Loucy (cell line): ENCODE measurements around the gene COL25A1.
A peak's percentile ranks its signal among the peaks of the same experiment; 100 is the strongest.

Experiments
- H2AFZ ChIP-seq: fragments of 200-600 bp; sonication (generic); 2 replicates; pipeline ENCODE4 v1.6.0; 2016; ENCODE audit warnings: antibody characterized with exemption, mild to moderate bottlenecking, low read length, moderate library complexity
- H3F3A ChIP-seq: fragments of 200-600 bp; 2 replicates; pipeline ENCODE4 v1.6.0; 2016; ENCODE audit warnings: antibody characterized with exemption, low read depth, mild to moderate bottlenecking
- H3K27me3 ChIP-seq: fragments of 200-600 bp; sonication (generic); 2 replicates; pipeline ENCODE4 v1.6.1; 2014; ENCODE audit warnings: low read length, mild to moderate bottlenecking; ENCODE audit not compliant: insufficient read depth, poor library complexity, severe bottlenecking
- H3K36me3 ChIP-seq: fragments of 200-600 bp; sonication (generic); 2 replicates; pipeline ENCODE4 v1.6.1; 2016; ENCODE audit warnings: low read length; ENCODE audit not compliant: insufficient read depth
- H3K4me1 ChIP-seq: fragments of 200-600 bp; sonication (generic); 2 replicates; pipeline ENCODE4 v1.5.1; 2014; ENCODE audit warnings: low read length, mild to moderate bottlenecking; ENCODE audit not compliant: insufficient read depth, poor library complexity, severe bottlenecking
- H3K4me2 ChIP-seq: fragments of 200-600 bp; sonication (generic); 2 replicates; pipeline ENCODE4 v1.6.0; 2014; ENCODE audit warnings: antibody characterized with exemption, low read length, low read depth, mild to moderate bottlenecking; ENCODE audit not compliant: poor library complexity, severe bottlenecking
- H3K4me3 ChIP-seq: fragments of 200-600 bp; sonication (generic); 2 replicates; pipeline ENCODE4 v1.5.1; 2014; ENCODE audit warnings: low read length, mild to moderate bottlenecking, mixed read lengths; ENCODE audit not compliant: poor library complexity, severe bottlenecking
- H3K79me2 ChIP-seq: fragments of 200-600 bp; sonication (generic); 2 replicates; pipeline ENCODE4 v1.6.1; 2014; ENCODE audit warnings: low read length; ENCODE audit not compliant: insufficient read depth
- H3K9ac ChIP-seq: fragments of 200-600 bp; sonication (generic); 2 replicates; pipeline ENCODE4 v1.6.0; 2014; ENCODE audit warnings: mild to moderate bottlenecking, low read depth, low read length, moderate library complexity; ENCODE audit not compliant: poor library complexity, severe bottlenecking
- H3K9me2 ChIP-seq: fragments of 200-600 bp; sonication (generic); replicated peaks from 2 replicates; pipeline ENCODE4 v1.6.1; 2016; ENCODE audit warnings: low read depth, low read length, mixed read lengths
- H3K9me3 ChIP-seq: fragments of 200-600 bp; sonication (generic); 2 replicates; pipeline ENCODE4 v1.6.1; 2014; ENCODE audit warnings: mild to moderate bottlenecking, antibody characterized with exemption, low read length, low read depth; ENCODE audit not compliant: insufficient read depth
- H4K20me1 ChIP-seq: fragments of 200-600 bp; sonication (generic); 2 replicates; pipeline ENCODE4 v1.6.0; 2014; ENCODE audit warnings: antibody characterized with exemption, low read length, mild to moderate bottlenecking; ENCODE audit not compliant: insufficient read depth, poor library complexity, severe bottlenecking
- CTCF ChIP-seq: fragments of 200-600 bp; sonication (generic); conservative IDR thresholded peaks from 2 replicates; pipeline ENCODE4 v1.5.1; 2014; ENCODE audit warnings: mild to moderate bottlenecking, antibody characterized with exemption, low read length
- EZH2phosphoT487 ChIP-seq: fragments of 200-600 bp; IDR thresholded peaks from 2 replicates; pipeline ENCODE4 v1.6.1; 2018; ENCODE audit warnings: antibody characterized with exemption, mild to moderate bottlenecking, moderate library complexity, borderline replicate concordance

Gene COL25A1

GRCh38 chr4:109313168-109314133 lies 11.0 kb upstream of the COL25A1 start:
- no peak overlapping the region for H2AFZ ChIP-seq
- H3K9me3 ChIP-seq: peaks cover 13% of the 10 kb centered on the region; the same call in 1 of the 2 replicates
- H3K9ac ChIP-seq: no peak overlapping the region
- H3K9me2 ChIP-seq: no peaks in the 10 kb centered on the region
- H3K4me2 ChIP-seq: no peak overlapping the region
- H3F3A ChIP-seq: no peaks in the 10 kb centered on the region
- H3K79me2 ChIP-seq: no peaks in the 10 kb centered on the region
- TF ChIP-seq CTCF (no peak), EZH2phosphoT487 (no peak)
- H3K4me3 ChIP-seq: no peak overlapping the region
- H3K27me3 ChIP-seq: peaks cover 16% of the 10 kb centered on the region
- H4K20me1 ChIP-seq: no peaks in the 10 kb centered on the region
- H3K4me1 ChIP-seq: no peaks in the 10 kb centered on the region
- H3K36me3 ChIP-seq: no peaks in the 10 kb centered on the region

- no peak overlapping the region for H3K9ac ChIP-seq
- 0 out of 2 replicates have a peak, but pooled peaks cover 3% of the 10 kb centered on the region for H3F3A ChIP-seq
- no peaks in the 10 kb centered on the region for H4K20me1 ChIP-seq
- H3K9me3 ChIP-seq: no peaks in the 10 kb centered on the region
- H3K4me3 ChIP-seq: peak overlapping the region; percentile 71
- TF ChIP-seq CTCF: no peak
- no peak for TF ChIP-seq EZH2phosphoT487
- H3K4me1 ChIP-seq: peaks cover 12% of the 10 kb centered on the region
- no peaks in the 10 kb centered on the region for H3K79me2 ChIP-seq
- peak overlapping the region; percentile 59 for H2AFZ ChIP-seq
- no peaks in the 10 kb centered on the region for H3K9me2 ChIP-seq
- no peaks in the 10 kb centered on the region for H3K36me3 ChIP-seq
- peaks cover 41% of the 10 kb centered on the region for H3K27me3 ChIP-seq
- H3K4me2 ChIP-seq: peak overlapping the region; percentile 94
Measured at GRCh38 chr4:109303140-109303496, 660 bp upstream of the COL25A1 start.

GRCh38 chr4:109301651-109302360 lies 652 bp downstream of the COL25A1 start:
- H3K27me3 ChIP-seq: peaks cover 41% of the 10 kb centered on the region
- H2AFZ ChIP-seq: peak overlapping the region; percentile 59
- H3K4me3 ChIP-seq: peak overlapping the region; percentile 71
- no peaks in the 10 kb centered on the region for H3K36me3 ChIP-seq
- TF ChIP-seq EZH2phosphoT487 (no peak), CTCF (no peak)
- H3F3A ChIP-seq: 0 out of 2 replicates have a peak, but pooled peaks cover 3% of the 10 kb centered on the region
- H3K79me2 ChIP-seq: no peaks in the 10 kb centered on the region
- no peaks in the 10 kb centered on the region for H4K20me1 ChIP-seq
- H3K4me1 ChIP-seq: peaks cover 12% of the 10 kb centered on the region
- H3K9me3 ChIP-seq: no peaks in the 10 kb centered on the region
- peak overlapping the region; percentile 94 for H3K4me2 ChIP-seq
- H3K9me2 ChIP-seq: no peaks in the 10 kb centered on the region
- H3K9ac ChIP-seq: peak overlapping the region; percentile 51
